Left lung (tissue), 10 donors: ENCODE data around the gene NUDT8. TPM values are rescaled to one million over a fixed set of nuclear protein-coding genes. Genes with fewer than 3 reads are reported as not detected.
"Not testable (repeated sequence)": the region's sequence is repeated elsewhere in the genome, so short reads cannot be mapped to it uniquely, and the experiment has no call there.

Experiments used
- ATAC-seq: fragments of 200-7000 bp; cut with Tn5 transposase; one replicate; pipeline ENCODE4 v1.9.1; 2020; ENCODE audit warnings: moderate library complexity
- DNase-seq, 4 donors: peaks; one replicate each; pipeline ENCODE4 v3.0.0-alpha.2; 2013 to 2020
- H3K27ac ChIP-seq, 2 donors: fragments of 200-600 bp; sonication (generic) in 1 of 2; one replicate each; pipeline versions ENCODE4 v1.5.0 to v1.8.0; 2020 to 2021
- H3K27me3 ChIP-seq, 2 donors: fragments of 200-600 bp; sonication (generic) in 1 of 2; one replicate each; pipeline versions ENCODE4 v1.5.0 to v1.8.0; 2020 to 2021
- H3K36me3 ChIP-seq, 2 donors: fragments of 200-600 bp; sonication (generic) in 1 of 2; one replicate each; pipeline versions ENCODE4 v1.5.0 to v1.8.0; 2020 to 2021
- H3K4me1 ChIP-seq, 2 donors: fragments of 200-600 bp; one replicate each; pipeline ENCODE4 v1.8.0; 2021
- H3K4me3 ChIP-seq, 2 donors: fragments of 200-600 bp; sonication (generic) in 1 of 2; one replicate each; pipeline versions ENCODE4 v1.5.0 to v1.8.0; 2020 to 2021; ENCODE audit warnings: mild to moderate bottlenecking in 1 of 2
- H3K9me3 ChIP-seq, 2 donors: fragments of 200-600 bp; sonication (generic) in 1 of 2; one replicate each; pipeline versions ENCODE4 v1.5.0 to v1.8.0; 2020 to 2021
- CTCF ChIP-seq, 2 donors: fragments of 200-600 bp; sonication (generic) in 1 of 2; IDR thresholded peaks; one replicate each; pipeline versions ENCODE4 v1.5.0 to v1.8.0; 2021; ENCODE audit warnings: antibody characterized with exemption in 2 of 2
- intact Hi-C, 2 donors: fragments of 100-400 bp; cut with DNase I; formaldehyde crosslinking; loops; one replicate each; pipeline versions ENCODE4 v1.11.2 to v1.14.2; 2022
- polyA plus RNA-seq, 6 donors: library from polyadenylated mRNA; unstranded; fragments of 120-200 nt; gene quantifications; one replicate each; pipeline ENCODE4 v1.2.1, GENCODE V29; 2013; ENCODE audit not compliant: insufficient read length in 6 of 6
- total RNA-seq, 2 donors: library from RNA; stranded (reverse); fragmentation: NEBNext Ultra II Directional; extraction: Animal tissue kit (Norgen Biotek cat#: 25700); gene quantifications; one replicate each; pipeline ENCODE4 v1.2.1, GENCODE V29; 2021
- donor health status: DM: no; HTN: yes; CAD: no.
- donor health status: DM: no; HTN: no; CAD: no.

Gene NUDT8
- total and polyA plus RNA-seq, 8 donors = 3.8 to 18.1 (median 5.6) TPM

DNA sequence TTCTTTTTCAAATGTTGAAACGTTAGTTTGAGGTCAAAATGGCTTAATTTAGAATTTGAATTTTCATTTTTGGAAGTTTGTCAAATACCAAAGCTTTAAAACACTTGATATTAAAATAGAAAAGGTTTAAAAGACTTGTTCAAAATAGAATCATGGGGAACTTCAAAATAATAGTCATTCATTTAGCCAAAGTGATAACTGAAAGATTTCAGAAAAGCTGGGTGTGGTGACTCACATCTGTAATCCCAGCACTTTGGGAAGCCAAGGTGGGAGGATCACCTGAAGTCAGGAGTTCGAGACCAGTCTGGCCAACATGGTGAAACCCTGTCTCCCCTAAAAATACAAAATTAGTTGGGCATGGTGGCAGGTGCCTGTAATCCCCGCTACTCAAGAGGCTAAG lies 35.3 kb downstream of the NUDT8 start:
- Histone ChIP-seq H3K27ac (no peak overlapping the region), H3K4me3 (no peak overlapping the region), H3K9me3 (no peaks in the 10 kb centered on the region), H3K4me1 (no peaks in the 10 kb centered on the region), H3K36me3 (peaks cover 0 to under 1% of the 10 kb centered on the region in 2 donors), H3K27me3 (no peaks in the 10 kb centered on the region)
- ATAC-seq (no peak), DNase-seq (no peak)
- no peak for TF ChIP-seq CTCF (IDR thresholded peaks at IDR 0.05)
- intact Hi-C loops = no loop called here

DNA sequence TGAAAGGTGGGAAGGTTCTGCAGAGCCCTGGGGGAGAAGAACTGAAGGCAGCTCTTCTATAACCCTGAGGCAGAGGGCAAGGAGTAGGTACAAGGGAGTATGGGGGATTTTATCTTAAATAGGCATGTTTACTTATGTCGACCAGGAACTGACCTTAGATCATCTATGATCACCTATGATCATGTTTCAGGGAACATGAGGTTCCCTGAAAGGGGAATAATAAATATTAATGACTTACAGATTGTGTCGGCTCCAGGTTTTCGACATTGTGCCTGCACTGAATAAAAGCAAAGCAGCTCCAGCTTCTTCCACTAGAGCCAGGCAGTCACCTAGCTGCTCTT lies 36.2 kb downstream of the NUDT8 start:
- Histone ChIP-seq H3K9me3 (no peaks in the 10 kb centered on the region), H3K36me3 (peaks cover 0 to 10% of the 10 kb centered on the region in 2 donors), H3K4me1 (no peaks in the 10 kb centered on the region), H3K27me3 (no peaks in the 10 kb centered on the region), H3K27ac (no peak overlapping the region), H3K4me3 (no peak overlapping the region)
- intact Hi-C loops = no loop called here
- no peak for TF ChIP-seq CTCF (IDR thresholded peaks at IDR 0.05)
- no peak for DNase-seq
- ATAC-seq = no peak

GRCh38 chr11:67592880-67593564 lies 36.7 kb downstream of the NUDT8 start:
- ATAC-seq (no peak), DNase-seq (no peak)
- Histone ChIP-seq H3K4me3 (no peak overlapping the region), H3K36me3 (peaks cover 0 to 15% of the 10 kb centered on the region in 2 donors), H3K27ac (no peak overlapping the region), H3K4me1 (peaks cover 0 to 4% of the 10 kb centered on the region in 2 donors), H3K9me3 (no peaks in the 10 kb centered on the region), H3K27me3 (no peaks in the 10 kb centered on the region)
- no peak for TF ChIP-seq CTCF (IDR thresholded peaks at IDR 0.05)
- intact Hi-C loops = no loop called here

DNA sequence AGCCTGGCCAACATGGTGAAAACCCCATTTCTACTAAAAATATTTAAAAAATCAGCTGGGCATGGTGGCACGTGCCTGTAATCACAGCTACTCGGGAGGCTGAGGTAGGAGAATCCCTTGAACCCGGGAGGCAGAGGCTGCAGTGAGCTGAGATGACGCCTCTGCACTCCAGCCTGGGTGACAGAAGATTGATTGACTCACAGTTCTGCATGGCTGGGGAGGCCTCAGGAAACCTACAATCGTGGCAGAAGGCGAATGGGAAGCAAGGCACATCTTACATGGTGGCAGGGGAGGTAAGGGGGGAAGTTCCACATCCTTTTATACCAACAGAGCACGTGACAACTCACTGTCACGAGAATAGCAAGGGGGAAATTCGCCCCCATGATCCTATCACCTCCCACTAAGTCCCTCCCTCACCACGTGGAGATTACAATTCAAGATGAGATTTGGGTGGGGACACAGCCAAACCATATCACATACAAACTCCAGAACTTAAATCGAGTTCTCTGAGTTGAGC lies 40.8 kb downstream of the NUDT8 start:
- intact Hi-C loops, ATAC-seq: not testable (repeated sequence)
- H3K36me3 ChIP-seq = peaks cover 0 to 49% of the 10 kb centered on the region in 2 donors

DNA sequence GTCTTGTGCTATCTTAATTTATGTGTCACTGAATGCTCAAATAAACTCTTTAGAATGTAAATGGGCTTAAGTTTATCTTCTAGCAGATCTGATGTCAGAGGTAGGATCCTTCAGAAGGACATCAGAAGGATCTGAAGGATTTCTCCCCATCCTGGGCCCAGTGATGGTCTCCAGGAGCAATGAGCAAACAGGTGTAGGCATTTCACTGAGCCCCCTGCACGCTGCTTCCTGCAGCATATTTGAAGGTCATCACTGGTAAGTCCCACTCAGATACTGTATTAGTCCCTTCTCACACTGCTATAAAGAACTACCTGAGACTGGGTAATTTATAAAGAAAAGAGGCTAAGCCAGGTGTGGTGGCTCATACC lies 41.6 kb downstream of the NUDT8 start:
- Histone ChIP-seq H3K9me3 (no peaks in the 10 kb centered on the region), H3K36me3 (peaks cover 0 to 49% of the 10 kb centered on the region in 2 donors), H3K27me3 (no peaks in the 10 kb centered on the region), H3K4me3 (no peak overlapping the region), H3K4me1 (peaks cover 5 to 43% of the 10 kb centered on the region in 2 donors), H3K27ac (peak overlapping the region in 1 of 2 donors; percentile 37)
- ATAC-seq (no peak), DNase-seq (no peak)
- no peak for TF ChIP-seq CTCF (IDR thresholded peaks at IDR 0.05)
- intact Hi-C loops = no loop called here

More for the DNA sequence above, 40.8 kb downstream of the NUDT8 start:
- H3K9me3 ChIP-seq, DNase-seq, H3K27me3 ChIP-seq, H3K27ac ChIP-seq, H3K4me3 ChIP-seq: not testable (repeated sequence)
- H3K4me1 ChIP-seq = peaks cover 5 to 43% of the 10 kb centered on the region in 2 donors
